Panc1 (cell line): ENCODE measurements around the gene FBXO42. TPM values are rescaled to one million over a fixed set of nuclear protein-coding genes. Genes with fewer than 3 reads are reported as not detected.

Experiments
- ATAC-seq: fragments of 200-7000 bp; cut with Tn5 transposase; 2 replicates; pipeline ENCODE4 v1.9.1; 2020; ENCODE audit warnings: mild to moderate bottlenecking, moderate library complexity
- BruUV-seq: library from RNA; stranded (reverse); fragments of 400-500 nt; replicated peaks from 2 replicates; lab custom pipeline; 2021; lab: Mats Ljungman, UMichigan
- CTCF ChIA-PET: fragments of 300-600 bp; sonication (Branson Sonifier 250); formaldehyde crosslinking; loops from one replicate; lab custom pipeline; 2022; ENCODE audit warnings: antibody characterized with exemption; lab: Charles Lee
- POLR2A ChIA-PET: fragments of 300-600 bp; sonication (Branson Sonifier 250); formaldehyde crosslinking; loops from one replicate; lab custom pipeline; 2022; ENCODE audit warnings: antibody characterized with exemption; lab: Charles Lee
- DNase-seq: peaks from one replicate; pipeline ENCODE4 v3.0.0-alpha.2; 2010; ENCODE audit warnings: low read depth, low spot score
- H3K27ac ChIP-seq: 2 replicates; pipeline ENCODE4 v1.5.1; 2011; ENCODE audit warnings: mild to moderate bottlenecking, low read length, inconsistent platforms
- H3K27me3 ChIP-seq: fragments of 200-500 bp; sonication (Bioruptor generic); 2 replicates; pipeline ENCODE4 v1.6.0; 2014; ENCODE audit warnings: low read length, inconsistent platforms; ENCODE audit not compliant: control insufficient read depth, insufficient read depth
- H3K36me3 ChIP-seq: fragments of 200-500 bp; sonication (Bioruptor generic); 2 replicates; pipeline ENCODE4 v1.5.1; 2014; ENCODE audit warnings: inconsistent platforms, mild to moderate bottlenecking, low read length, moderate library complexity; ENCODE audit not compliant: control insufficient read depth, insufficient read depth
- H3K4me1 ChIP-seq: 2 replicates; pipeline ENCODE4 v1.5.1; 2011; ENCODE audit warnings: inconsistent platforms, mild to moderate bottlenecking, low read length, moderate library complexity; ENCODE audit not compliant: control insufficient read depth, insufficient read depth
- H3K4me3 ChIP-seq, 2 experiments: 2 replicates each; pipeline ENCODE4 v1.5.1; 2011 to 2012; ENCODE audit warnings: low read depth in 2 of 2, low read length in 2 of 2, mild to moderate bottlenecking in 2 of 2, inconsistent platforms in 1 of 2, moderate library complexity in 1 of 2
- H3K9me3 ChIP-seq: fragments of 200-500 bp; sonication (Bioruptor generic); 2 replicates; pipeline ENCODE4 v1.5.1; 2014; ENCODE audit warnings: low read depth, mild to moderate bottlenecking, inconsistent platforms, low read length, moderate library complexity; ENCODE audit not compliant: control insufficient read depth, insufficient read depth
- POLR2AphosphoS5 ChIP-seq: IDR thresholded peaks from 2 replicates; pipeline ENCODE4 v1.6.1; 2012; ENCODE audit warnings: mild to moderate bottlenecking, low read depth, low read length, moderate library complexity
- REST ChIP-seq, 2 experiments: IDR thresholded peaks; 2 replicates each; pipeline ENCODE4 v1.6.1; 2011 to 2012; ENCODE audit warnings: low read depth in 2 of 2, control low read depth in 1 of 2, low read length in 1 of 2, mild to moderate bottlenecking in 1 of 2, moderate library complexity in 1 of 2; ENCODE audit not compliant: insufficient read depth in 1 of 2
- SIN3A ChIP-seq: IDR thresholded peaks from 2 replicates; pipeline ENCODE4 v1.6.1; 2012; ENCODE audit warnings: low read depth, mild to moderate bottlenecking, low read length, moderate library complexity, borderline replicate concordance; ENCODE audit not compliant: insufficient read depth
- TCF7L2 ChIP-seq: IDR thresholded peaks from 2 replicates; pipeline ENCODE4 v1.6.1; 2011; ENCODE audit warnings: mild to moderate bottlenecking, low read depth, low read length, inconsistent platforms
- in situ Hi-C: cut with HindIII; loops from 2 replicates; pipeline ENCODE4 v1.10.0; 2016; ENCODE audit warnings: low sequenced_read_pairs, low pct_unique_long_range_greater_than_20kb
- intact Hi-C: fragments of 100-400 bp; cut with micrococcal nuclease; formaldehyde crosslinking; loops from one replicate; pipeline ENCODE4 v1.10.0; 2022; ENCODE audit not compliant: unreplicated experiment
- total RNA-seq: library from RNA; stranded (reverse); gene quantifications from one replicate; pipeline ENCODE4 v1.2.1, GENCODE V29; 2021; ENCODE audit not compliant: unreplicated experiment
- TF ChIP-seq, protein P1 (sequence below): fragments of 450-650 bp; IDR thresholded peaks from 2 replicates; pipeline ENCODE4 v1.5.1; 2017; ENCODE audit warnings: mild to moderate bottlenecking

FBXO42 gene
- total RNA-seq, 1 experiment from 2014 or later, result 25.7 TPM

GRCh38 chr1:16244650-16245285, 107.5 kb downstream of the FBXO42 start:
- no peaks in the 10 kb centered on the region for H3K9me3 ChIP-seq
- intact Hi-C loops (loop anchor here (2.0 kb wide), 1 partner anchor 166 kb away; no protein-coding TSS in a partner anchor), in situ Hi-C loops (no loop called here)
- POLR2A ChIA-PET, result no interaction called here
- DNase-seq, result no peak
- no peak overlapping the region for H3K27ac ChIP-seq
- H3K27me3 ChIP-seq, result no peaks in the 10 kb centered on the region
- H3K4me1 ChIP-seq, result peaks cover 6% of the 10 kb centered on the region
- ATAC-seq, result peak; percentile 58
- CTCF ChIA-PET, result interaction anchor here (0.5 to 0.8 kb wide), 2 partner anchors 74 to 166 kb away, joined by 4 to 6 read pairs; no protein-coding TSS in a partner anchor
- TF ChIP-seq, protein P1, sequence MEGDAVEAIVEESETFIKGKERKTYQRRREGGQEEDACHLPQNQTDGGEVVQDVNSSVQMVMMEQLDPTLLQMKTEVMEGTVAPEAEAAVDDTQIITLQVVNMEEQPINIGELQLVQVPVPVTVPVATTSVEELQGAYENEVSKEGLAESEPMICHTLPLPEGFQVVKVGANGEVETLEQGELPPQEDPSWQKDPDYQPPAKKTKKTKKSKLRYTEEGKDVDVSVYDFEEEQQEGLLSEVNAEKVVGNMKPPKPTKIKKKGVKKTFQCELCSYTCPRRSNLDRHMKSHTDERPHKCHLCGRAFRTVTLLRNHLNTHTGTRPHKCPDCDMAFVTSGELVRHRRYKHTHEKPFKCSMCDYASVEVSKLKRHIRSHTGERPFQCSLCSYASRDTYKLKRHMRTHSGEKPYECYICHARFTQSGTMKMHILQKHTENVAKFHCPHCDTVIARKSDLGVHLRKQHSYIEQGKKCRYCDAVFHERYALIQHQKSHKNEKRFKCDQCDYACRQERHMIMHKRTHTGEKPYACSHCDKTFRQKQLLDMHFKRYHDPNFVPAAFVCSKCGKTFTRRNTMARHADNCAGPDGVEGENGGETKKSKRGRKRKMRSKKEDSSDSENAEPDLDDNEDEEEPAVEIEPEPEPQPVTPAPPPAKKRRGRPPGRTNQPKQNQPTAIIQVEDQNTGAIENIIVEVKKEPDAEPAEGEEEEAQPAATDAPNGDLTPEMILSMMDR, result peak; percentile 75
- TF ChIP-seq TCF7L2, result no peak
- no peak overlapping the region for H3K4me3 ChIP-seq
- H3K36me3 ChIP-seq, result peaks cover 4% of the 10 kb centered on the region
- BruUV-seq, result TSS peak; percentile 27

DNA sequence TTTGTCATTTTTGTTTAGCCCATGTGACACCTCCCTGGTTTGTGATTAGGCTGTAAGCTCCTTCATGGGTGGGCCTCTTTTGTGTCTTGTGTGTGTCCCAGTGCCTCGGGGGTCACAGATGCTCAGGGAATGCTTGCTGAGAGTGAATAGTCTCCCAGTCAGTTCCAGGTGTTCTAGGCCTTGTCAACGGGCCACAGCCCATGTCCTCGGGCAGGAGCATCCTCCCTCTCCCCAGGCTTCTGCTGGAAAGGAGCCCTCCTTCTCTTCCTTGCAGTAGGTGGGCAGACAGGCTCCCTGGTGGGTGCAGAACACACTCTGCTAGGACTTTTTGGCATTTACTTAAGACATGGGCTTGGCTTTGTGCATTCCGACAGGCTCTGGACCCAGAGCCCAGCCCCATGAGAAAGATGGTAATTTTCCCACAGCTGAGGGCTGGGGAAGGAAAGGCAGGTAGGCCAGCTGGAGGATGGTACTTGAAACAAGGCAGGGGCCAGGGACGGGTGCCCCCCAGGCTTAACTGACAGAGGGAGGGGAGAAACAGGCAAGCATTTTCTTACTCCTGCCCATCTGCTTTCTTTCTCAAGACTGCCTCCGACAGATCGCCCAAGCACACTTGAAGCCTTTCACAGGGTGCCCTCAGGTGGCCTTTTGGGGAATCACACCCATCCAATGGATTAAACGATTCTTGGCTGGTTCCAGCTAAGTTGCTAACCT, 108.2 kb downstream of the FBXO42 start:
- ATAC-seq (peak; percentile 91), DNase-seq (peak; percentile 74)
- H3K4me1 ChIP-seq, result peaks cover 4% of the 10 kb centered on the region
- no peak overlapping the region for H3K27ac ChIP-seq
- no peak overlapping the region for H3K4me3 ChIP-seq
- TF ChIP-seq, protein P1, result peak; percentile 93
- TF ChIP-seq SIN3A (no peak), POLR2AphosphoS5 (peak; percentile 14)
- ChIA-PET POLR2A (no interaction called here), CTCF (interaction anchor here (0.5 to 0.8 kb wide), 2 partner anchors 75 to 165 kb away, joined by 4 to 6 read pairs; no protein-coding TSS in a partner anchor)
- no TSS peak for BruUV-seq
- in situ Hi-C loops (no loop called here), intact Hi-C loops (loop anchor here (2.0 kb wide), 1 partner anchor 165 kb away; no protein-coding TSS in a partner anchor)
- no peaks in the 10 kb centered on the region for H3K27me3 ChIP-seq
- H3K9me3 ChIP-seq, result no peaks in the 10 kb centered on the region
- peaks cover 2% of the 10 kb centered on the region; the same call in 1 of the 2 replicates for H3K36me3 ChIP-seq

DNA sequence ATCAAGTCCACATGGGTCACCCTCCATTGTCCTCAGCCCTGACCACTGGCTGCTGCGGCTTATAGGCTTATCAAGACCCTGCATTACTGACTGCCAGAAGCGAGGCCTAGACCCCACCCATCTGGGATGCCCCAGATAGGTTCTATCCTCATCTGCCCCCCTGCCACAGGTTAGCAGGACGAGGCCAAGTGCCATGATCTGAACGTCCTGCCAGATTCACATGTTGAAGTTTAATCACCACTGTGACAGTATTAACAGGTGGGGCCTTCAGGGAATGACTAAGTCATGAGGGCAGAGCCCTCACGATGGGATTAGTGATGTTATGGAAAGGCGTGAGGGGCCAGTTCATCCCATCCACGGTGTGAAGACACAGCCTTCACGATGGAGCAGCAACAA, 109.1 kb downstream of the FBXO42 start:
- intact Hi-C loops, result no loop called here
- Histone ChIP-seq H3K27me3 (no peaks in the 10 kb centered on the region), H3K4me3 (no peak overlapping the region), H3K9me3 (no peaks in the 10 kb centered on the region), H3K27ac (no peak overlapping the region), H3K36me3 (peaks cover 2% of the 10 kb centered on the region; the same call in 1 of the 2 replicates), H3K4me1 (no peaks in the 10 kb centered on the region; the same call in 1 of the 2 replicates)
- DNase-seq (no peak), ATAC-seq (no peak)
- in situ Hi-C loops, result no loop called here
- TF ChIP-seq TCF7L2 (no peak), POLR2AphosphoS5 (no peak), REST (IDR thresholded peaks at IDR 0.05; ENCODE audit: insufficient read depth in 1 of 2, low read depth in 2 of 2, low read length in 1 of 2) (no peak), SIN3A (no peak)
- TF ChIP-seq, protein P1, result no peak
- BruUV-seq, result no TSS peak
- POLR2A ChIA-PET, result no interaction called here
- CTCF ChIA-PET, result interaction anchor here (1.2 kb wide), 1 partner anchor 164 kb away, joined by 3 read pairs; no protein-coding TSS in a partner anchor
